GM12878 (cell line): Measurements from ENCODE around the gene CSMD2.

ENCODE experiments used
- SMARCA5 ChIP-seq: fragments of 450-650 bp; IDR thresholded peaks from 2 replicates; pipeline ENCODE4 v1.6.1; 2017; ENCODE audit warnings: mild to moderate bottlenecking
- SP1 ChIP-seq: IDR thresholded peaks from one replicate; pipeline ENCODE4 v1.6.1; 2011; ENCODE audit warnings: low read depth, low read length
- TCF12 ChIP-seq: IDR thresholded peaks from 2 replicates; pipeline ENCODE4 v1.6.1; 2011; ENCODE audit warnings: low read depth, mild to moderate bottlenecking, low read length
- ZNF274 ChIP-seq: IDR thresholded peaks from one replicate; pipeline ENCODE4 v1.8.0; 2011; ENCODE audit not compliant: insufficient read length, insufficient read depth
- TF ChIP-seq, protein P1 (sequence below), 3 experiments: IDR thresholded peaks in 2 of 3; conservative IDR thresholded peaks in 1 of 3; 2 replicates each; pipeline ENCODE4 v1.5.1; 2011; ENCODE audit warnings: low read depth in 3 of 3, low read length in 3 of 3, mild to moderate bottlenecking in 3 of 3, control low read depth in 2 of 3, moderate library complexity in 2 of 3, inconsistent platforms in 1 of 3, mixed read lengths in 1 of 3; ENCODE audit not compliant: control insufficient read depth in 2 of 3, insufficient read depth in 1 of 3; ENCODE audit errors: extremely low read depth in 1 of 3

DNA sequence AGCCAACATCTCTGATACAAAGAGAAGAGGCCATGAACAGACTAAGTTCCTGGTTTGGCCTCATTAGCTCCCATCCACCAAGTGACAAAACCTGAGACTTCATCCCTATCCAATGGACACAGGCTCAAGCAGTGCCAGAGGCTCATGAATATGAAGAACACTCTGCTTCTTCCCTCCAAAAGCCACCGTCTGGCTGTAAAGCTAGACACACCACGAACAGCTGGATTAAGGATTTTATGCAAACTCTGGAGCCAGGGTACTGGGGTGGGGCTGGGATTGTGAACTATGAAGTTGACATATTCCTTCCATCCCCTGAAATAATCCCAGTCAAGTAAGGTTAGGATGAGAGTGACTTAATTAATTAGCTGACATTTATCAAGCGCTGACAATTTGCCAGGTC is 139.4 kb downstream of the CSMD2 start:
- no peak for TF ChIP-seq ZNF274
- TF ChIP-seq, protein P1, sequence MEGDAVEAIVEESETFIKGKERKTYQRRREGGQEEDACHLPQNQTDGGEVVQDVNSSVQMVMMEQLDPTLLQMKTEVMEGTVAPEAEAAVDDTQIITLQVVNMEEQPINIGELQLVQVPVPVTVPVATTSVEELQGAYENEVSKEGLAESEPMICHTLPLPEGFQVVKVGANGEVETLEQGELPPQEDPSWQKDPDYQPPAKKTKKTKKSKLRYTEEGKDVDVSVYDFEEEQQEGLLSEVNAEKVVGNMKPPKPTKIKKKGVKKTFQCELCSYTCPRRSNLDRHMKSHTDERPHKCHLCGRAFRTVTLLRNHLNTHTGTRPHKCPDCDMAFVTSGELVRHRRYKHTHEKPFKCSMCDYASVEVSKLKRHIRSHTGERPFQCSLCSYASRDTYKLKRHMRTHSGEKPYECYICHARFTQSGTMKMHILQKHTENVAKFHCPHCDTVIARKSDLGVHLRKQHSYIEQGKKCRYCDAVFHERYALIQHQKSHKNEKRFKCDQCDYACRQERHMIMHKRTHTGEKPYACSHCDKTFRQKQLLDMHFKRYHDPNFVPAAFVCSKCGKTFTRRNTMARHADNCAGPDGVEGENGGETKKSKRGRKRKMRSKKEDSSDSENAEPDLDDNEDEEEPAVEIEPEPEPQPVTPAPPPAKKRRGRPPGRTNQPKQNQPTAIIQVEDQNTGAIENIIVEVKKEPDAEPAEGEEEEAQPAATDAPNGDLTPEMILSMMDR (IDR thresholded peaks at IDR 0.05 in 2 of 3, conservative IDR thresholded peaks at IDR 0.05 in 1 of 3; ENCODE audit: control insufficient read depth in 2 of 3, extremely low read depth in 1 of 3, insufficient read depth in 1 of 3, low read depth in 3 of 3, low read length in 3 of 3), result no peak
- TF ChIP-seq SMARCA5, result no peak
- no peak for TF ChIP-seq TCF12
- no peak for TF ChIP-seq SP1
